ENCODE measurements around the gene LAMA2. TPM values are rescaled to one million over a fixed set of nuclear protein-coding genes. Genes with fewer than 3 reads are reported as not detected.

Gene LAMA2
- total RNA-seq, 4 donors from 2014 or later, result 23.4 to 80.8 (median 28.2) TPM

GRCh38 chr6:128979071-128979470 is 96.1 kb downstream of the LAMA2 start:
- 27 to 54% methylated on average over 2 of the region's 2 CpGs for WGBS, 2 donors
- H3K4me3 ChIP-seq (ENCODE audit: low read depth, poor library complexity, severe bottlenecking), result no peak overlapping the region
- intact Hi-C loops (cut with DNase I; ENCODE audit: low total_unique reads), result no loop called here
- DNase-seq (ENCODE audit: low spot score in 2 of 2), result no peak
- TF ChIP-seq POLR2A (IDR thresholded peaks at IDR 0.05), result no peak
- TF ChIP-seq CTCF (IDR thresholded peaks at IDR 0.05), result no peak

- no peak for DNase-seq (ENCODE audit: low spot score in 2 of 2)
- 73 to 78% methylated on average over 3 of the region's 3 CpGs for WGBS, 2 donors
- intact Hi-C loops (cut with DNase I; ENCODE audit: low total_unique reads), result no loop called here
- no peak for TF ChIP-seq POLR2A (IDR thresholded peaks at IDR 0.05)
- TF ChIP-seq CTCF (IDR thresholded peaks at IDR 0.05), result no peak
- no peak overlapping the region for H3K4me3 ChIP-seq (ENCODE audit: low read depth, poor library complexity, severe bottlenecking)
These were observed 98.8 kb downstream of the LAMA2 start for GRCh38 chr6:128981716-128982115.

GRCh38 chr6:128990360-128990759 is 107.4 kb downstream of the LAMA2 start:
- WGBS, 2 donors, result 94 to 97% methylated on average over 3 of the region's 3 CpGs
- H3K4me3 ChIP-seq (ENCODE audit: low read depth, poor library complexity, severe bottlenecking), result no peak overlapping the region
- intact Hi-C loops (cut with DNase I; ENCODE audit: low total_unique reads), result no loop called here
- no peak for TF ChIP-seq CTCF (IDR thresholded peaks at IDR 0.05)
- DNase-seq (ENCODE audit: low spot score in 2 of 2), result no peak

- 81 to 83% methylated on average over 8 of the region's 8 CpGs for WGBS, 2 donors
- TF ChIP-seq CTCF (IDR thresholded peaks at IDR 0.05) (no peak), POLR2A (IDR thresholded peaks at IDR 0.05) (no peak)
- intact Hi-C loops (cut with DNase I; ENCODE audit: low total_unique reads), result no loop called here
- H3K4me3 ChIP-seq (ENCODE audit: low read depth, poor library complexity, severe bottlenecking), result no peak overlapping the region
- no peak for DNase-seq (ENCODE audit: low spot score in 2 of 2)
These were observed 108.0 kb downstream of the LAMA2 start for GRCh38 chr6:128990915-128991314.

- H3K4me3 ChIP-seq (ENCODE audit: low read depth, poor library complexity, severe bottlenecking), result no peak overlapping the region
- intact Hi-C loops (cut with DNase I; ENCODE audit: low total_unique reads), result no loop called here
- WGBS, 2 donors, result 89 to 94% methylated on average over 4 of the region's 4 CpGs
- TF ChIP-seq POLR2A (IDR thresholded peaks at IDR 0.05), result no peak
- no peak for TF ChIP-seq CTCF (IDR thresholded peaks at IDR 0.05)
- no peak for DNase-seq (ENCODE audit: low spot score in 2 of 2)
These were observed 110.2 kb downstream of the LAMA2 start for GRCh38 chr6:128993166-128993565.

- TF ChIP-seq CTCF (IDR thresholded peaks at IDR 0.05), result no peak
- no peak for TF ChIP-seq POLR2A (IDR thresholded peaks at IDR 0.05)
- H3K4me3 ChIP-seq (ENCODE audit: low read depth, poor library complexity, severe bottlenecking), result no peak overlapping the region
- intact Hi-C loops (cut with DNase I; ENCODE audit: low total_unique reads), result no loop called here
- no peak for DNase-seq (ENCODE audit: low spot score in 2 of 2)
- WGBS, 2 donors, result 83 to 91% methylated on average over 5 of the region's 5 CpGs
These were observed 114.9 kb downstream of the LAMA2 start for GRCh38 chr6:128997880-128998279.
